EL (cell line): ENCODE results near the gene AQP6.

Source experiments
- DNase-seq: peaks from one replicate; pipeline ENCODE4 v3.0.0-alpha.2; 2016

AQP6 gene

DNA sequence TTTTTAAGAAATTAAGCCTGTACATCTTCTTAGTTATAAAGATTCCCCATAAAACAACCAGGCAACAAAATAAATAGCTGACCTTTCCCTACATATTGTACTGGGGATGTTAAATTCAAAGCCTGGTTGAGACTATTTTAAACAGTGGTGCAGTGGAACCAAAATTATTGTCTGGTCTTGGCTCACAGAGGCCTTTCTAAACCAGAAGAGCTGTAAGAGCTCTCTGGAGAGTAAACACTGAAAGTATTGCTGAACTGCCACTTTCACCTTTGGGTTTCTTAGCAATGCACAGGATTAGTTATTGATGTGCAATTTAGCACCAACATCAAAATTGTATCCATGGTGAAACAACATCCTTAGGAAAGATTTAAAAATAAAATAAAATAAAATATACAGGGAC, 31.9 kb downstream of the AQP6 start:
- no peak for DNase-seq

DNA sequence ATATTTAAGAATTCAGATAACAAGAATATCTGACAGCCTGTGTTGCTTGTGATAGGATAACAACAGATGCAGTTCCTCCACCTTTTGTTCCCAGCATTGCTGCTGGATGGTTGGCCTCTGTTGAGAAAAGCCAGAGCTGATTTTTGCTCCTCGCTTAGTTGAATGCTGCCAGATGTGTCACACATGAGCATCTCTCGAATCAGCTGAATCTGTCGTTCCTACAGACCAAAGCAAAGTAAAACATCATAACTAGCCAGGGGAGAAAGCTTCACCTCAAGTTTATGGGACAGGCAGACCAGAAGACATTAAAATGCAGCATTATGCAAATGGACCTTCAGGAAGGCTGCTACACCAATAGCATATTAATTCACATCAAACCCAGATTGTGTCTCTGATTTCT, 32.4 kb downstream of the AQP6 start:
- DNase-seq = no peak

- DNase-seq = no peak
Observed at GRCh38 chr12:50006280-50006679, 33.5 kb downstream of the AQP6 start.

DNA sequence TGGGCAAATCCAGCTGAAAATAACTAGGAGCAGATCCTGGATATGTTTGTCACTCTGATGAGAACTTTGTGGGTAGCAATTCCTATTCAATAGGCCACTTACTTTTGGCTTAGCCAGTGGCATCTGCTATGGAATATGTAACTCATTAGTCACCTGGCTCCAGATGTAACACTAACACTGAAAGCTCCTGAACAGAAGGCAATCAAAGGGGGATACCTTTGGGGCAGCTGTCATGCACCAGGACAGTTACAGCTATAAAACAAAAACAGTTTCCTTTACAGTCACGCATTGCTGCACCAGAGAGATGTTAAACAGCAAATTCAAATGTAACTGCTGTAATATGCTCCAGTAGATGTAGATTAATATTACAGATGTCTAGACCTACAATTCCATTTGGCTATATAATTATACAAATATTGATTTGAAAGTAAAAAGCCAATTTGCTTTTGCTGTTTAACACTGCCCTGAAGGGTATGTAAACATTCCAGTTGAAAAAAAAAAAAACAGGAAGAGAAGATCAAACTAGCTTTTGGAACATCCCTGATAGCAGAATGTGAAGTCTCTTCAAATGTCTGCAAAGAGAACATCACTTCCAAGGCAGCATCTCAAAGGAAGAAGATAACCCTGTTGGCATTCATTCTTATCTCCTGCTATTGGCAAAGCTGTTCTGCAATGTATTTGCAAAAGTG, 34.2 kb downstream of the AQP6 start:
- DNase-seq = peak; percentile 63

DNA sequence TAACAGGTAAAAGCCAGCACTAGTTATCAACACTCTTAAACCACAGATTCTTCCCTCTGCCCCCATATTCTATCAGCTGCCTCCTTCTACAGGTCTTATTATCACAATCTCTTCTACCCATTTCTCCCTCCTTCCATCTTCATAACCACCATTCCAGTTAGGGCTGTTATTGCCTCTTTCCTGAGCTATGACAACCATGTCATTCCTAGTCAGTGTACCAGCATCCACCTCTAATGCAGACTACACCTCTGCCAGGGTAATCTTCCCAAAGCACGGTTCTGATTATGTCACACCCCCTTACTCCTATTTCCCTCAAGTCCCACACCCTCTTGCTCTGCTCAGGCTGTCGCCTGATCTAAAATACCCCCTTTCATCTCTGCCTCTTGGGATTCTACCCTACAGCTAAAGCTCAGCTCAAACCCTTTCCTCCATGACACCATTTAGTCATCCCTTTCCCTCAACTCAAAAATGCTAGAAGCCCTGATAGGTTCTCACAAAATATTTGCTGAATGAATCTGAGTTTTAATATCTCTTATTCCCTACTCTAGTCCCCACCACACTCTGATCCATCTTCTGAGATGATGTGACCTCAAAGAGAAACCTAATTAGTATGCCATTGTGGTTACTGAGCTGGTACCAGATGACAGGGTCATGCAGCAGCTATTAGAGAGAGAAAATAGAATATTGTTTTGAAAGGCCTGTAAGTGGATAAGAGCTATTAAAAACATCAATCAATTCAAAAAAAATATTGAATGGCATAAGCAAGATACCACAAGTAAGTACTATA, 40.8 kb downstream of the AQP6 start:
- DNase-seq = peak; percentile 31

- DNase-seq = no peak
Observed at GRCh38 chr12:50014342-50014741, 41.6 kb downstream of the AQP6 start.

- peak; percentile 85 for DNase-seq
Observed at GRCh38 chr12:50016501-50017475, 44.0 kb downstream of the AQP6 start.

DNA sequence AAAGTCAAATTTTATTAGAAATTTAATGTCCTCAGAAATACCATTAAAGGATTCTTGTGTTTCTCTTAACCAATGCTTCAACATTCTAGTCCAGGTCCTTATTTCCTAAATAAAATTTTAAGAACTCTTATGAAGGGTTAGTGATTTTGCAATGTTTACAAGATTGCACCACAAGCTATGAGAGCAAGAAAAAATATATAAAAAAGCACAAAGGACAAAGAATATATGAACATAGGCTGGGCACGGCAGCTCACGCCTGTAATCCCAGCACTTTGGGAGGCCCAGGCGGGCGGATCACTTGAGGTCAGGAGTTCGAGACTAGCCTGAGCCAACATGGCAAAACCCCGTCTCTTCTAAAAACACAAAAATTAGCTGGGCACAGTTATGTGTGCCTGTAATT, 44.9 kb downstream of the AQP6 start:
- no peak for DNase-seq

GRCh38 chr12:50018154-50018553, 45.4 kb downstream of the AQP6 start:
- DNase-seq = no peak

DNA sequence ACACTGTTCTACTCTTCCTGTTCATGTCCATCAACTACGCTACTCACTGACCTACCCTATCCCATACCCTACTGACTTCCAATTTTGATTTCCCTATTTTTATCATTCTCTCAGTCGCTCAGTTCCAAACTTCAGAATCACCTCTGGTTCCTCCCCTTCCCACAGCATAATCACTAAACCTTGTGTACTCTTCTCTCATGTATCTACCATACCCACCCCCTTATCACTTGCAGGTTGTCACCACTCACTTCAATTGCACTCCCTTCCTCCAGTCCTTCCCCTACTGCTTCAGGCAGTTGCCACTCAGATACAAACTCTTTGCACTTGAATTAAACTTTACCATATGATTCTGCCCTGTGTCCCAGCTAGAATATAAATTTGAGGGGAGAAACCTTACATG, 46.2 kb downstream of the AQP6 start:
- DNase-seq = no peak

DNA sequence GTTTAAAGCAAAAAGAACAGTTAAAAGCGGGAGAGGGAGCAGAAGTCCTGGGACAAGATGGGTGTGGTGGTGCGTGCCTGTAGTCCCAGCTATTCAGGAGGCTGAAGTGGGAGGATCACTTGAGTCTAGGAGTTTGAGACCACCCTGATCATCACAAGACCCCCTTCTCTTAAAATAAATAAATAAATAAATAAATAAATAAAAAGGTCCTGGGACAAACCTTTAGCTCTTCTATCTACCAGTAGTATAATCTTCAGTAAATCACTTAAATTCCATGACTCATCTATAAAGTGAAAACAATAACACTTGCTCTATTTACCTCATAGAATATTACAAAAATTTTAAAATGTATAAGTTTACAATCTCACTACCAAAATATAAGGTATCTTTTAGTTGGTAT, 46.8 kb downstream of the AQP6 start:
- DNase-seq = no peak

GRCh38 chr12:50021031-50021430, 48.3 kb downstream of the AQP6 start:
- DNase-seq = no peak

- no peak for DNase-seq
Observed at GRCh38 chr12:50022903-50023302, 50.2 kb downstream of the AQP6 start.

DNA sequence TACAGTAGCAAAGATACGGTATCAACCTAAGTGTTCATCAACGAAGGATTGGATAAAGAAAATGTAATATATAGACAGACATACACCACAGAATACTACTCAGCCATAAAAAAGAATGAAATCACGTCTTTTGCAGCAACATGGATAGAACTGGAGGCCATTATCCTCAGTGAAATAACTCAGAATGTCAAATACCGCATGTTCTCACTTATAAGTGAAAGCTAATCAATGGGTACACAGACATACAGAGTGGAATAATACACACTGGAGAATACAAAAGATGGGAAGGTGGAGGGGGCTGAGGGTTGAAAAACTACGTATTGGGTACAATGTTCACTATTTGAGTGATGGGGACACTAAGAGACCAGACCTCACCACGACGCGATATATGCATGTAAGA, 51.5 kb downstream of the AQP6 start:
- DNase-seq = no peak

- peak; percentile 31 for DNase-seq
Observed at GRCh38 chr12:50024805-50025186, 52.0 kb downstream of the AQP6 start.

GRCh38 chr12:50025187-50026059, 52.7 kb downstream of the AQP6 start, which contains the start of gene RACGAP1:
TSS of gene RACGAP1 (minus strand) at chr12:50025494. CDS start at chr12:50016715, 8,779 bp downstream.
- DNase-seq = peak; percentile 99

GRCh38 chr12:50026691-50027090, 53.9 kb downstream of the AQP6 start:
- no peak for DNase-seq
